HEK293 (cell line): ENCODE measurements around the gene CDKAL1.

Source experiments
- CTCF ChIA-PET: fragments of 350-600 bp; formaldehyde crosslinking; extraction: SDS; loops from one replicate; lab custom pipeline; 2021; ENCODE audit warnings: antibody characterized with exemption; lab: Yijun Ruan, JAX
- POLR2A ChIA-PET: fragments of 300-600 bp; formaldehyde crosslinking; extraction: SDS; loops from one replicate; lab custom pipeline; 2020; ENCODE audit warnings: antibody characterized with exemption, inconsistent platforms; lab: Yijun Ruan, JAX
- H3K27ac ChIP-seq: fragments of 200-500 bp; sonication (Bioruptor generic); 2 replicates; pipeline ENCODE4 v1.5.1; 2014; ENCODE audit warnings: low read depth, low read length, control low read depth, inconsistent platforms; ENCODE audit errors: extremely low read depth
- H3K36me3 ChIP-seq, 2 experiments: fragments of 200-500 bp in 1 of 2; sonication (Bioruptor generic) in 1 of 2; 1 replicate in 1 of 2; 2 replicates in 1 of 2; pipeline ENCODE4 v1.5.1; 2014 to 2017; ENCODE audit warnings: inconsistent platforms in 2 of 2, low read length in 2 of 2; ENCODE audit not compliant: control insufficient read depth in 2 of 2, insufficient read depth in 1 of 2
- H3K4me1 ChIP-seq: fragments of 200-500 bp; sonication (Bioruptor generic); 2 replicates; pipeline ENCODE4 v1.5.1; 2014; ENCODE audit warnings: mild to moderate bottlenecking, low read length, inconsistent platforms; ENCODE audit not compliant: control insufficient read depth, insufficient read depth
- H3K4me3 ChIP-seq: 2 replicates; pipeline ENCODE4 v1.5.1; 2011; ENCODE audit warnings: low read depth, mild to moderate bottlenecking, control low read depth, low read length, moderate library complexity
- H3K9me3 ChIP-seq: fragments of 200-500 bp; sonication (Bioruptor generic); 2 replicates; pipeline ENCODE4 v1.5.1; 2014; ENCODE audit warnings: low read depth, low read length, inconsistent platforms; ENCODE audit not compliant: control insufficient read depth, insufficient read depth
- EGR2 ChIP-seq: fragments of 450-650 bp; formaldehyde crosslinking; IDR thresholded peaks from 2 replicates; pipeline ENCODE4 v1.5.1; 2016; ENCODE audit warnings: low read depth, missing biosample characterization, missing genetic modification characterization
- HIC1 ChIP-seq: fragments of 450-650 bp; formaldehyde crosslinking; IDR thresholded peaks from 2 replicates; pipeline ENCODE4 v1.5.1; 2016; ENCODE audit warnings: missing biosample characterization, missing genetic modification characterization
- INSM2 ChIP-seq: fragments of 450-650 bp; formaldehyde crosslinking; IDR thresholded peaks from 2 replicates; pipeline ENCODE4 v1.5.1; 2016; ENCODE audit warnings: missing biosample characterization, missing genetic modification characterization
- KLF17 ChIP-seq: fragments of 450-650 bp; formaldehyde crosslinking; IDR thresholded peaks from 2 replicates; pipeline ENCODE4 v1.5.1; 2016; ENCODE audit warnings: missing biosample characterization, missing genetic modification characterization
- MYNN ChIP-seq: fragments of 450-650 bp; formaldehyde crosslinking; IDR thresholded peaks from 2 replicates; pipeline ENCODE4 v1.5.1; 2016; ENCODE audit warnings: missing biosample characterization, missing genetic modification characterization, borderline replicate concordance
- MZF1 ChIP-seq: fragments of 450-650 bp; formaldehyde crosslinking; IDR thresholded peaks from 2 replicates; pipeline ENCODE4 v1.5.1; 2017; ENCODE audit warnings: missing biosample characterization, missing genetic modification characterization, borderline replicate concordance
- REST ChIP-seq: fragments of 450-650 bp; formaldehyde crosslinking; IDR thresholded peaks from 2 replicates; pipeline ENCODE4 v1.5.1; 2016; ENCODE audit warnings: missing biosample characterization, missing genetic modification characterization
- ZBTB21 ChIP-seq: fragments of 450-650 bp; formaldehyde crosslinking; IDR thresholded peaks from 2 replicates; pipeline ENCODE4 v1.5.1; 2017; ENCODE audit warnings: missing biosample characterization, missing genetic modification characterization
- ZBTB7A ChIP-seq: fragments of 450-650 bp; formaldehyde crosslinking; IDR thresholded peaks from 2 replicates; pipeline ENCODE4 v1.5.1; 2016; ENCODE audit warnings: low read depth, missing biosample characterization, missing genetic modification characterization
- ZEB2 ChIP-seq: fragments of 450-650 bp; formaldehyde crosslinking; IDR thresholded peaks from 2 replicates; pipeline ENCODE4 v1.5.1; 2016; ENCODE audit warnings: missing biosample characterization, missing genetic modification characterization
- ZFP3 ChIP-seq: fragments of 450-650 bp; formaldehyde crosslinking; IDR thresholded peaks from 2 replicates; pipeline ENCODE4 v1.5.1; 2016; ENCODE audit warnings: low read depth, missing biosample characterization, missing genetic modification characterization
- ZNF112 ChIP-seq: fragments of 450-650 bp; formaldehyde crosslinking; IDR thresholded peaks from 2 replicates; pipeline ENCODE4 v1.5.0; 2017; ENCODE audit warnings: missing biosample characterization, missing genetic modification characterization
- ZNF138 ChIP-seq: fragments of 450-650 bp; formaldehyde crosslinking; IDR thresholded peaks from 2 replicates; pipeline ENCODE4 v1.5.1; 2016; ENCODE audit warnings: missing biosample characterization, missing genetic modification characterization, borderline replicate concordance
- ZNF146 ChIP-seq: fragments of 450-650 bp; formaldehyde crosslinking; IDR thresholded peaks from 2 replicates; pipeline ENCODE4 v1.5.1; 2016; ENCODE audit warnings: missing biosample characterization, missing genetic modification characterization
- ZNF155 ChIP-seq: fragments of 450-650 bp; formaldehyde crosslinking; IDR thresholded peaks from 2 replicates; pipeline ENCODE4 v1.5.1; 2016; ENCODE audit warnings: missing biosample characterization, missing genetic modification characterization
- ZNF266 ChIP-seq: fragments of 450-650 bp; formaldehyde crosslinking; IDR thresholded peaks from 2 replicates; pipeline ENCODE4 v1.5.1; 2016; ENCODE audit warnings: missing biosample characterization, missing genetic modification characterization, low read depth
- ZNF394 ChIP-seq: fragments of 450-650 bp; formaldehyde crosslinking; IDR thresholded peaks from 2 replicates; pipeline ENCODE4 v1.5.1; 2016; ENCODE audit warnings: missing biosample characterization, missing genetic modification characterization, mild to moderate bottlenecking, moderate library complexity, borderline replicate concordance
- ZNF501 ChIP-seq: fragments of 450-650 bp; formaldehyde crosslinking; IDR thresholded peaks from 2 replicates; pipeline ENCODE4 v1.5.1; 2016; ENCODE audit warnings: missing biosample characterization, missing genetic modification characterization
- ZNF585B ChIP-seq: fragments of 450-650 bp; formaldehyde crosslinking; IDR thresholded peaks from 2 replicates; pipeline ENCODE4 v1.5.1; 2016; ENCODE audit warnings: missing biosample characterization, missing genetic modification characterization
- ZNF626 ChIP-seq: fragments of 450-650 bp; sonication (Bioruptor Pico); formaldehyde crosslinking; IDR thresholded peaks from 2 replicates; pipeline ENCODE4 v1.5.1; 2018; ENCODE audit warnings: missing biosample characterization, missing genetic modification characterization, inconsistent platforms
- ZNF658 ChIP-seq: fragments of 450-650 bp; formaldehyde crosslinking; IDR thresholded peaks from 2 replicates; pipeline ENCODE4; 2016; ENCODE audit warnings: missing biosample characterization, missing genetic modification characterization
- ZNF830 ChIP-seq: fragments of 450-650 bp; IDR thresholded peaks from 2 replicates; pipeline ENCODE4 v1.5.0; 2018; ENCODE audit warnings: missing biosample characterization, missing genetic modification characterization, low read depth, mild to moderate bottlenecking, moderate library complexity
- TF ChIP-seq, protein P1 (sequence below): fragments of 450-650 bp; formaldehyde crosslinking; IDR thresholded peaks from 2 replicates; pipeline ENCODE4 v1.5.0; 2017; ENCODE audit warnings: missing biosample characterization, missing genetic modification characterization, borderline replicate concordance
- TF ChIP-seq, protein P2 (sequence below): fragments of 450-650 bp; formaldehyde crosslinking; IDR thresholded peaks from 2 replicates; pipeline ENCODE4 v1.5.1; 2017; ENCODE audit warnings: missing biosample characterization, missing genetic modification characterization
- TF ChIP-seq, protein P3 (sequence below): fragments of 450-650 bp; formaldehyde crosslinking; IDR thresholded peaks from 2 replicates; pipeline ENCODE4 v1.5.1; 2016; ENCODE audit warnings: missing biosample characterization, missing genetic modification characterization

Gene CDKAL1

GRCh38 chr6:20706939-20707485, 172.8 kb downstream of the CDKAL1 start:
- POLR2A ChIA-PET, result no interaction called here
- H3K4me1 ChIP-seq, result peaks cover 31% of the 10 kb centered on the region
- H3K4me3 ChIP-seq, result no peak overlapping the region
- CTCF ChIA-PET, result no interaction called here
- no peaks in the 10 kb centered on the region for H3K9me3 ChIP-seq
- H3K27ac ChIP-seq, result no peak overlapping the region
- no peaks in the 10 kb centered on the region for H3K36me3 ChIP-seq
- no peak for TF ChIP-seq ZNF585B
- no peak for TF ChIP-seq ZNF112 (tag by site-specific recombination)
- TF ChIP-seq MZF1 (tag by site-specific recombination), result no peak
- no peak for TF ChIP-seq ZNF626
- TF ChIP-seq EGR2, result no peak
- no peak for TF ChIP-seq ZNF658
- TF ChIP-seq ZNF266 (tag by site-specific recombination), result no peak
- TF ChIP-seq, protein P1, sequence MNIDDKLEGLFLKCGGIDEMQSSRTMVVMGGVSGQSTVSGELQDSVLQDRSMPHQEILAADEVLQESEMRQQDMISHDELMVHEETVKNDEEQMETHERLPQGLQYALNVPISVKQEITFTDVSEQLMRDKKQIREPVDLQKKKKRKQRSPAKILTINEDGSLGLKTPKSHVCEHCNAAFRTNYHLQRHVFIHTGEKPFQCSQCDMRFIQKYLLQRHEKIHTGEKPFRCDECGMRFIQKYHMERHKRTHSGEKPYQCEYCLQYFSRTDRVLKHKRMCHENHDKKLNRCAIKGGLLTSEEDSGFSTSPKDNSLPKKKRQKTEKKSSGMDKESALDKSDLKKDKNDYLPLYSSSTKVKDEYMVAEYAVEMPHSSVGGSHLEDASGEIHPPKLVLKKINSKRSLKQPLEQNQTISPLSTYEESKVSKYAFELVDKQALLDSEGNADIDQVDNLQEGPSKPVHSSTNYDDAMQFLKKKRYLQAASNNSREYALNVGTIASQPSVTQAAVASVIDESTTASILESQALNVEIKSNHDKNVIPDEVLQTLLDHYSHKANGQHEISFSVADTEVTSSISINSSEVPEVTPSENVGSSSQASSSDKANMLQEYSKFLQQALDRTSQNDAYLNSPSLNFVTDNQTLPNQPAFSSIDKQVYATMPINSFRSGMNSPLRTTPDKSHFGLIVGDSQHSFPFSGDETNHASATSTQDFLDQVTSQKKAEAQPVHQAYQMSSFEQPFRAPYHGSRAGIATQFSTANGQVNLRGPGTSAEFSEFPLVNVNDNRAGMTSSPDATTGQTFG (tag by site-specific recombination), result no peak
- TF ChIP-seq ZNF394 (tag by site-specific recombination), result no peak
- no peak for TF ChIP-seq ZNF155 (tag by site-specific recombination)
- TF ChIP-seq, protein P2, sequence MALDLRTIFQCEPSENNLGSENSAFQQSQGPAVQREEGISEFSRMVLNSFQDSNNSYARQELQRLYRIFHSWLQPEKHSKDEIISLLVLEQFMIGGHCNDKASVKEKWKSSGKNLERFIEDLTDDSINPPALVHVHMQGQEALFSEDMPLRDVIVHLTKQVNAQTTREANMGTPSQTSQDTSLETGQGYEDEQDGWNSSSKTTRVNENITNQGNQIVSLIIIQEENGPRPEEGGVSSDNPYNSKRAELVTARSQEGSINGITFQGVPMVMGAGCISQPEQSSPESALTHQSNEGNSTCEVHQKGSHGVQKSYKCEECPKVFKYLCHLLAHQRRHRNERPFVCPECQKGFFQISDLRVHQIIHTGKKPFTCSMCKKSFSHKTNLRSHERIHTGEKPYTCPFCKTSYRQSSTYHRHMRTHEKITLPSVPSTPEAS (tag by site-specific recombination), result no peak
- no peak for TF ChIP-seq ZFP3
- no peak for TF ChIP-seq ZBTB7A
- no peak for TF ChIP-seq KLF17 (tag by site-specific recombination)
- TF ChIP-seq ZNF138, result no peak
- TF ChIP-seq REST (tag by site-specific recombination), result peak; percentile 32; the same call in 1 of the 2 replicates
- TF ChIP-seq, protein P3, sequence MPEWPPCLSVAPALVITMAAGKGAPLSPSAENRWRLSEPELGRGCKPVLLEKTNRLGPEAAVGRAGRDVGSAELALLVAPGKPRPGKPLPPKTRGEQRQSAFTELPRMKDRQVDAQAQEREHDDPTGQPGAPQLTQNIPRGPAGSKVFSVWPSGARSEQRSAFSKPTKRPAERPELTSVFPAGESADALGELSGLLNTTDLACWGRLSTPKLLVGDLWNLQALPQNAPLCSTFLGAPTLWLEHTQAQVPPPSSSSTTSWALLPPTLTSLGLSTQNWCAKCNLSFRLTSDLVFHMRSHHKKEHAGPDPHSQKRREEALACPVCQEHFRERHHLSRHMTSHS (tag by site-specific recombination), result no peak
- TF ChIP-seq ZNF830, result no peak
- no peak for TF ChIP-seq ZBTB21
- no peak for TF ChIP-seq ZNF146
- TF ChIP-seq ZEB2 (tag by site-specific recombination), result 0 out of 2 replicates have a peak, but pooled peaks have one; percentile 6
- TF ChIP-seq ZNF501, result no peak
- TF ChIP-seq HIC1, result no peak
- no peak for TF ChIP-seq INSM2 (tag by site-specific recombination)
- TF ChIP-seq MYNN (tag by site-specific recombination), result no peak
